H1 (cell line): ENCODE data around the gene TAX1BP3. TPM values are rescaled to one million over a fixed set of nuclear protein-coding genes. Genes with fewer than 3 reads are reported as not detected.

Source experiments
- CTCF ChIA-PET: fragments of 300-600 bp; sonication (Branson Sonifier 250); formaldehyde crosslinking; loops from one replicate; lab custom pipeline; 2021; ENCODE audit not compliant: partially characterized antibody; lab: Charles Lee
- POLR2A ChIA-PET: fragments of 300-600 bp; sonication (Branson Sonifier 250); formaldehyde crosslinking; loops from one replicate; lab custom pipeline; 2021; ENCODE audit warnings: inconsistent platforms; ENCODE audit not compliant: partially characterized antibody; lab: Charles Lee
- DNase-seq, 2 experiments: peaks; one replicate each; pipeline versions ENCODE4 v3.0.0 to v3.0.0-alpha.2; 2010 to 2022; ENCODE audit warnings: low spot score in 2 of 2, low read depth in 1 of 2, mixed read lengths in 1 of 2
- FAIRE-seq: peaks from 2 replicates; lab custom pipeline; 2011; peaks lifted over from hg19 to GRCh38; lab: Jason Lieb, UNC
- H2AFZ ChIP-seq: 2 replicates; pipeline ENCODE4 v1.8.1; 2012; ENCODE audit warnings: low read length, inconsistent platforms
- H2AK5ac ChIP-seq: 2 replicates; pipeline ENCODE4 v1.6.1; 2013; ENCODE audit warnings: low read depth, low read length
- H2BK120ac ChIP-seq: replicated peaks from 2 replicates; pipeline ENCODE3; 2013; ENCODE audit warnings: low read depth, low read length, inconsistent platforms
- H2BK12ac ChIP-seq: 2 replicates; pipeline ENCODE4 v1.6.1; 2013; ENCODE audit warnings: low read depth, low read length
- H2BK15ac ChIP-seq: 2 replicates; pipeline ENCODE4 v1.6.1; 2013; ENCODE audit warnings: low read length
- H2BK20ac ChIP-seq: 2 replicates; pipeline ENCODE4 v1.6.1; 2013; ENCODE audit warnings: low read length
- H2BK5ac ChIP-seq: 2 replicates; pipeline ENCODE4 v1.6.1; 2013; ENCODE audit warnings: low read depth, low read length
- H3K14ac ChIP-seq: 2 replicates; pipeline ENCODE4 v1.6.1; 2013; ENCODE audit warnings: inconsistent platforms; ENCODE audit not compliant: insufficient read length
- H3K18ac ChIP-seq: 2 replicates; pipeline ENCODE4 v1.6.1; 2013; ENCODE audit warnings: low read length; ENCODE audit errors: extremely low read depth
- H3K23ac ChIP-seq: 2 replicates; pipeline ENCODE4 v1.6.1; 2013; ENCODE audit warnings: inconsistent platforms; ENCODE audit not compliant: insufficient read length
- H3K23me2 ChIP-seq: 2 replicates; pipeline ENCODE4 v1.6.1; 2013; ENCODE audit warnings: low read depth, low read length
- H3K27ac ChIP-seq: 2 replicates; pipeline ENCODE4 v1.6.1; 2011; ENCODE audit warnings: low read depth, low read length, inconsistent platforms
- H3K27me3 ChIP-seq, 4 experiments: replicated peaks in 1 of 4; 1 replicate in 1 of 4; 2 replicates in 3 of 4; pipeline versions ENCODE4 v1.6.1 to v1.8.1; 2011 to 2013; ENCODE audit warnings: low read length in 3 of 4, mild to moderate bottlenecking in 3 of 4, inconsistent platforms in 2 of 4, mixed read lengths in 2 of 4, moderate library complexity in 1 of 4; ENCODE audit not compliant: control insufficient read depth in 3 of 4, insufficient read depth in 3 of 4; ENCODE audit errors: extremely low read depth in 1 of 4
- H3K36me3 ChIP-seq, 4 experiments: 2 replicates each; pipeline versions ENCODE4 v1.6.1 to v1.8.1; 2011 to 2013; ENCODE audit warnings: mild to moderate bottlenecking in 4 of 4, low read length in 3 of 4, moderate library complexity in 2 of 4, control low read depth in 1 of 4, inconsistent platforms in 1 of 4; ENCODE audit not compliant: insufficient read depth in 4 of 4, control insufficient read depth in 2 of 4
- H3K4ac ChIP-seq: replicated peaks from 2 replicates; pipeline ENCODE3; 2013; ENCODE audit warnings: low read length, low read depth, mixed read lengths, inconsistent platforms; ENCODE audit not compliant: insufficient read length
- H3K4me1 ChIP-seq, 4 experiments: replicated peaks in 1 of 4; 1 replicate in 1 of 4; 2 replicates in 3 of 4; pipeline versions ENCODE4 v1.6.1 to v1.8.1; 2011 to 2013; ENCODE audit warnings: low read length in 3 of 4, inconsistent platforms in 2 of 4, mixed read lengths in 1 of 4; ENCODE audit not compliant: insufficient read depth in 4 of 4, control insufficient read depth in 3 of 4
- H3K4me2 ChIP-seq, 2 experiments: 2 replicates each; pipeline versions ENCODE4 v1.6.1 to v1.8.1; 2011 to 2013; ENCODE audit warnings: low read depth in 2 of 2, low read length in 2 of 2, control low read depth in 1 of 2, inconsistent platforms in 1 of 2, mild to moderate bottlenecking in 1 of 2; ENCODE audit not compliant: insufficient read depth in 1 of 2
- H3K4me3 ChIP-seq, 4 experiments: fragments of 200-600, 300-600 bp in 1 of 4; sonication (generic), shearing (Covaris generic), sonication (Bioruptor Twin) in 1 of 4; 2 replicates each; pipeline versions ENCODE4 v1.5.1 to v1.8.1; 2011 to 2016; ENCODE audit warnings: low read length in 4 of 4, low read depth in 3 of 4, control low read depth in 2 of 4, inconsistent platforms in 2 of 4, mild to moderate bottlenecking in 2 of 4, mixed read lengths in 1 of 4, moderate library complexity in 1 of 4; ENCODE audit not compliant: insufficient read depth in 2 of 4; ENCODE audit errors: extremely low read depth in 1 of 4
- H3K56ac ChIP-seq: replicated peaks from 2 replicates; pipeline ENCODE3; 2013; ENCODE audit warnings: low read depth, mild to moderate bottlenecking, mixed read lengths, low read length, inconsistent platforms; ENCODE audit not compliant: insufficient read length
- H3K79me1 ChIP-seq: 2 replicates; pipeline ENCODE4 v1.6.1; 2013; ENCODE audit warnings: low read depth, low read length, control low read depth
- H3K79me2 ChIP-seq, 2 experiments: 2 replicates each; pipeline versions ENCODE4 v1.6.1 to v1.8.1; 2012 to 2013; ENCODE audit warnings: low read length in 2 of 2, mild to moderate bottlenecking in 2 of 2, inconsistent platforms in 1 of 2; ENCODE audit not compliant: insufficient read depth in 2 of 2, control insufficient read depth in 1 of 2
- H3K9ac ChIP-seq, 4 experiments: replicated peaks in 1 of 4; 1 replicate in 1 of 4; 2 replicates in 3 of 4; pipeline versions ENCODE4 v1.6.1 to v1.8.1; 2011 to 2013; ENCODE audit warnings: low read depth in 3 of 4, low read length in 3 of 4, control low read depth in 2 of 4, mild to moderate bottlenecking in 2 of 4, moderate library complexity in 2 of 4, inconsistent platforms in 1 of 4; ENCODE audit errors: extremely low read depth in 1 of 4
- H3K9me3 ChIP-seq, 2 experiments: 2 replicates each; pipeline versions ENCODE4 v1.6.1 to v1.8.1; 2012 to 2013; ENCODE audit warnings: mild to moderate bottlenecking in 2 of 2, moderate library complexity in 2 of 2, control low read depth in 1 of 2, inconsistent platforms in 1 of 2, low read depth in 1 of 2, low read length in 1 of 2, mixed read lengths in 1 of 2; ENCODE audit not compliant: insufficient read depth in 2 of 2
- H4K20me1 ChIP-seq, 2 experiments: replicated peaks in 1 of 2; 2 replicates each; pipeline versions ENCODE3 to v1.8.1; 2011 to 2013; ENCODE audit warnings: inconsistent platforms in 2 of 2, low read length in 2 of 2, mild to moderate bottlenecking in 1 of 2; ENCODE audit not compliant: insufficient read depth in 2 of 2, control insufficient read depth in 1 of 2
- H4K5ac ChIP-seq: 2 replicates; pipeline ENCODE4 v1.6.1; 2013; ENCODE audit warnings: low read length, low read depth, mixed read lengths, inconsistent platforms; ENCODE audit not compliant: insufficient read length
- H4K8ac ChIP-seq: 2 replicates; pipeline ENCODE4 v1.8.0; 2013; ENCODE audit warnings: mild to moderate bottlenecking, moderate library complexity, low read length, inconsistent platforms; ENCODE audit not compliant: insufficient read depth; ENCODE audit errors: extremely low read depth
- H4K91ac ChIP-seq: replicated peaks from 2 replicates; pipeline ENCODE3; 2013; ENCODE audit warnings: low read length, mixed read lengths, inconsistent platforms; ENCODE audit not compliant: insufficient read length
- ASH2L ChIP-seq: fragments of 200-600, 300-600 bp; sonication (generic); IDR thresholded peaks from one replicate; pipeline ENCODE4 v1.7.1; 2017; ENCODE audit warnings: low read length
- BRCA1 ChIP-seq: IDR thresholded peaks from 2 replicates; pipeline ENCODE4 v1.6.1; 2012; ENCODE audit warnings: low read depth, low read length, improper control_type of control experiment
- CEBPB ChIP-seq: IDR thresholded peaks from 2 replicates; pipeline ENCODE4 v1.6.1; 2012; ENCODE audit warnings: low read depth, low read length
- EP300 ChIP-seq, 2 experiments: IDR thresholded peaks; 1 replicate in 1 of 2; 2 replicates in 1 of 2; pipeline ENCODE4 v1.6.1; 2011 to 2012; ENCODE audit warnings: low read depth in 2 of 2, low read length in 2 of 2, mild to moderate bottlenecking in 2 of 2, borderline replicate concordance in 1 of 2, inconsistent platforms in 1 of 2, moderate library complexity in 1 of 2
- EZH2 ChIP-seq: fragments of 200-600 bp; sonication (generic); IDR thresholded peaks from 2 replicates; pipeline ENCODE4 v1.7.1; 2012; ENCODE audit warnings: low read depth, mild to moderate bottlenecking, moderate library complexity, low read length, inconsistent platforms; ENCODE audit not compliant: severe bottlenecking
- FOSL1 ChIP-seq: IDR thresholded peaks from 2 replicates; pipeline ENCODE4 v1.6.1; 2011; ENCODE audit warnings: mild to moderate bottlenecking, low read depth, low read length, moderate library complexity; ENCODE audit not compliant: insufficient read depth
- JUN ChIP-seq: IDR thresholded peaks from 2 replicates; pipeline ENCODE4 v1.6.1; 2011; ENCODE audit warnings: low read depth, mild to moderate bottlenecking, improper control_type of control experiment, low read length
- POLR2A ChIP-seq, 2 experiments: IDR thresholded peaks; 1 replicate in 1 of 2; 2 replicates in 1 of 2; pipeline ENCODE4 v1.6.1; 2011; ENCODE audit warnings: low read depth in 2 of 2, low read length in 2 of 2, mild to moderate bottlenecking in 2 of 2; ENCODE audit errors: control extremely low read depth in 1 of 2
- SAP30 ChIP-seq: fragments of 300-600 bp; sonication (generic); IDR thresholded peaks from 2 replicates; pipeline ENCODE4 v1.7.1; 2012; ENCODE audit warnings: low read length, moderate library complexity, mild to moderate bottlenecking, inconsistent platforms; ENCODE audit not compliant: insufficient read depth, insufficient replicate concordance
- SP2 ChIP-seq: IDR thresholded peaks from 2 replicates; pipeline ENCODE4 v1.6.1; 2012; ENCODE audit warnings: mild to moderate bottlenecking, low read length, inconsistent platforms
- SP4 ChIP-seq: IDR thresholded peaks from 2 replicates; pipeline ENCODE4 v1.6.1; 2012; ENCODE audit warnings: low read length, inconsistent platforms
- SRF ChIP-seq: IDR thresholded peaks from 2 replicates; pipeline ENCODE4 v1.6.1; 2011; ENCODE audit warnings: mild to moderate bottlenecking, low read depth, low read length, moderate library complexity
- TCF12 ChIP-seq: IDR thresholded peaks from 2 replicates; pipeline ENCODE4 v1.6.1; 2011; ENCODE audit warnings: low read depth, mild to moderate bottlenecking, low read length
- WGBS, 2 experiments: shearing (Covaris generic) in 1 of 2; methylation state at CpG; one replicate each; pipeline versions ENCODE4 v1.1.6 to v1.1.7; 2013 to 2015; ENCODE audit warnings: low lambda C conversion rate in 2 of 2, mixed read lengths in 2 of 2, inconsistent platforms in 1 of 2, low coverage in 1 of 2, missing lambda C conversion rate in 1 of 2; ENCODE audit not compliant: insufficient replicate concordance in 2 of 2, insufficient coverage in 1 of 2, insufficient read length in 1 of 2; ENCODE audit errors: extremely low coverage in 1 of 2, missing lambda C conversion rate in 1 of 2; 5-methylcytosine and 5-hydroxymethylcytosine counted together
- polyA plus RNA-seq, 7 experiments: library from polyadenylated mRNA; depleted of rRNA in 3 of 7; stranded (reverse) in 5 of 7; unstranded in 2 of 7; fragments of >200 nt in 5 of 7; fragments of 200-250 nt in 2 of 7; gene quantifications; 1 replicate in 5 of 7; 2 replicates in 1 of 7; 4 replicates in 1 of 7; pipeline versions ENCODE4 v1.2.1 to v1.2.3, GENCODE V29; 2011 to 2013; ENCODE audit warnings: missing spikeins in 2 of 7, mixed read lengths in 2 of 7
- total RNA-seq: library from RNA; stranded (reverse); fragmentation: NEBNext Ultra II Directional; extraction: Animal tissue kit (Norgen Biotek cat#: 25700); gene quantifications from 2 replicates; pipeline ENCODE4 v1.2.1, GENCODE V29; 2021
- TF ChIP-seq, protein P1 (sequence below): IDR thresholded peaks from 2 replicates; pipeline ENCODE4 v1.6.1; 2012; ENCODE audit warnings: inconsistent platforms

The TAX1BP3 gene
- total and polyA plus RNA-seq, 2 of the 8 experiments (the other 6 are each of a cell fraction or from before 2014, with no cell fraction given), result 65.3 to 81.8 TPM

DNA sequence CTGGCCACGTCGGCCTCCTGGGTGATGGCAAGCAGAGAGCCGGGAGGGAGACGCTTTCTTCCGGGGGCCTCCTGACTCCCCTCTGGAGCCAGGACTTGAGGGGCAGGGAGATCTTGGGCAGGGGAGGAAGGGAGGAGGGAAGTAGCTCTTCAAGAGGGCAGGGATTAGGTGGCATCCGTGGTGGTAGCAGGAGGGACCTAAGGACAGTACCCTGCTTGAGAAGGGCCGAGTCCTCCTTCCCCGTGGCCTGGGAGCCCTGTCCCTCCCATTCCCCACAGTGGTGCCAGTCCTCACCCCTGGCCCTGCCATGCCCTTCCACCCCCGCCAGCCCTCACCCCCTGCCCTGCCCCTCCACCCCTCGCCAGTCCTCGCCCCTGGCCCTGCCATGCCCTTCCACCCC lies 12.6 kb downstream of the TAX1BP3 start:
- H3K18ac ChIP-seq, result no peak overlapping the region; the same call in 1 of the 2 replicates
- no peak overlapping the region for H3K27ac ChIP-seq
- WGBS, 2 experiments, result 89% methylated on average over 3 of the region's 11 CpGs; no CpG with 5 or more reads in 1 of the 2 experiments
- peaks cover 2 to 4% of the 10 kb centered on the region in 2 experiments for H4K20me1 ChIP-seq
- H3K23me2 ChIP-seq, result no peaks in the 10 kb centered on the region; the same call in 1 of the 2 replicates
- H4K8ac ChIP-seq, result no peak overlapping the region
- no peak overlapping the region for H2BK120ac ChIP-seq
- H2AK5ac ChIP-seq, result no peak overlapping the region
- no peak overlapping the region for H3K4me2 ChIP-seq
- no peak overlapping the region for H3K4ac ChIP-seq
- TF ChIP-seq FOSL1, result no peak
- TF ChIP-seq SP4, result no peak
- no peak for TF ChIP-seq BRCA1
- no peak for TF ChIP-seq SP2
- TF ChIP-seq EZH2, result no peak
- no peak for TF ChIP-seq EP300 (IDR thresholded peaks at IDR 0.05; ENCODE audit: borderline replicate concordance in 1 of 2, low read depth in 2 of 2, low read length in 2 of 2)
- no peak for TF ChIP-seq SRF
- no peak for TF ChIP-seq SAP30
- no peak for TF ChIP-seq POLR2A (IDR thresholded peaks at IDR 0.05; ENCODE audit: control extremely low read depth in 1 of 2, low read depth in 2 of 2, low read length in 2 of 2)
- TF ChIP-seq, protein P1, sequence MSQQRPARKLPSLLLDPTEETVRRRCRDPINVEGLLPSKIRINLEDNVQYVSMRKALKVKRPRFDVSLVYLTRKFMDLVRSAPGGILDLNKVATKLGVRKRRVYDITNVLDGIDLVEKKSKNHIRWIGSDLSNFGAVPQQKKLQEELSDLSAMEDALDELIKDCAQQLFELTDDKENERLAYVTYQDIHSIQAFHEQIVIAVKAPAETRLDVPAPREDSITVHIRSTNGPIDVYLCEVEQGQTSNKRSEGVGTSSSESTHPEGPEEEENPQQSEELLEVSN, result no peak
- TF ChIP-seq JUN, result no peak
- no peak for TF ChIP-seq TCF12
- TF ChIP-seq ASH2L, result no peak
- no peak for TF ChIP-seq CEBPB
- no peak overlapping the region for H2BK5ac ChIP-seq
- no peak overlapping the region for H3K23ac ChIP-seq
- CTCF ChIA-PET, result interaction anchor here (0.6 kb wide), 1 partner anchor 730 kb away, joined by 3 read pairs; no protein-coding TSS in a partner anchor
- no peak overlapping the region for H3K4me3 ChIP-seq
- POLR2A ChIA-PET, result interaction anchor here (1.3 to 18.4 kb wide), 8 partner anchors 8 to 40 kb away, joined by 3 to 194 read pairs (median 10); partner anchors contain the start of genes CTNS, EMC6, P2RX5 and SHPK
- H3K56ac ChIP-seq, result no peak overlapping the region
- H4K5ac ChIP-seq, result no peak overlapping the region
- no peak overlapping the region for H2BK20ac ChIP-seq
- no peak overlapping the region for H2BK15ac ChIP-seq
- peaks cover 0 to 3% (median 1%) of the 10 kb centered on the region in 4 experiments; a peak in 3 of 7 replicates for H3K4me1 ChIP-seq
- no peaks in the 10 kb centered on the region for H3K79me2 ChIP-seq
- H2AFZ ChIP-seq, result no peak overlapping the region
- no peak overlapping the region for H3K9ac ChIP-seq
- no peak for DNase-seq
- FAIRE-seq, result no peak
- no peaks in the 10 kb centered on the region; the same call in 1 of the 2 replicates for H3K79me1 ChIP-seq
- no peak overlapping the region for H3K14ac ChIP-seq
- peaks cover 0 to 6% (median 2%) of the 10 kb centered on the region in 4 experiments; a peak in 4 of 8 replicates for H3K36me3 ChIP-seq
- no peak overlapping the region for H2BK12ac ChIP-seq
- H3K9me3 ChIP-seq, result no peaks in the 10 kb centered on the region
- no peak overlapping the region for H4K91ac ChIP-seq
- no peaks in the 10 kb centered on the region; a peak in 1 of 7 replicates for H3K27me3 ChIP-seq
